NK-92 (cell line): ENCODE measurements around the gene TMEM212.
"Not testable (repeated sequence)": the region's sequence is repeated elsewhere in the genome, so short reads cannot be mapped to it uniquely, and the experiment has no call there.

Experiments used
- DNase-seq: peaks from one replicate; lab custom pipeline; 2025; ENCODE audit not compliant: unreplicated experiment; lab: John Stamatoyannopoulos, UW

Gene TMEM212

DNA sequence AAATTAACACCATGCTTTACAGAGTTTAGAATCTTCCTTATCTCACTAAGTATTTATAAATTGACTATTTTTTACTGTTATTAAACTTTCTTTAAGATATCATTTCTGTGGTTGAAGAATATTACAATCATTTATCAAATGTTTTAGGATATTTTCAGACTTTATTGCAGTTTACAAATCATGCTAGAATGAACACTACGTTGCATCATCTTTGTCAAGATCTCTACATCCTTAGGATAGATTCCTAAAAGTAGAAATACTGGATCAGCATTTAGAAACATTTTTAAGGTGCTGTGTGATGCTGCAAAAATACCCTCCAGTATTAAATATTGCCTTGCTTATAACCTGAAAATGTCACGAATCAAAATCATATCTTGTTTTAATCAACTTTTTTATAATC is 30.3 kb upstream of the TMEM212 start:
- DNase-seq, result no peak

DNA sequence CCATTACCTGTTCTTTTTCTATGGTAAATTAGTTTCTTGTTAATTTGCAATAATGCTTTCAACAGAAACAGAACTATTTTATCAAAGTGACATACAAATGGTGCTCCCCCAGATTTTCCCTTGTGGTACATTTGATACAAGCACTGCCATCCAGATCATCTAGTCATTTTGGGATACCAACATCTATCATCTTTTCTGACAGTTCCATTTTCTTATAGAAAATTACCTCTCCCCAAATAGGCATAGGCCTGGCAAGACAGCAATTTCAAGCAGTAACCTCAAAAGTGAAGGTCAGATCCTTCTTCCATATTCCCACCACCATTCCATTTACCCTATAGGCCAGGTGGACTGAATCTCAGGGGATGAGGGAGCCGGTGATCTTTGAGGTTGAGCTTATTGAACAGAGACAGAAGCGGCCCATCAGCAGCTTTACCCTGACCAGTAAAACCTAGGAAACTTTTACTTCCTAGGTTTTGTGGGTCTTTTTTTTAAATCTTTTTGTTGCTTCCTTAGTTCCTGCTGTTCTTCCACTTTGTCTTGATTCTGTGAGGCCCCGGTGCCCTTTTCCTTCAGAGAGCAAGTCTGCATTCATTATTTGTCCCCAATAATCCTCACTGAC is 29.8 kb upstream of the TMEM212 start:
- no peak for DNase-seq

DNA sequence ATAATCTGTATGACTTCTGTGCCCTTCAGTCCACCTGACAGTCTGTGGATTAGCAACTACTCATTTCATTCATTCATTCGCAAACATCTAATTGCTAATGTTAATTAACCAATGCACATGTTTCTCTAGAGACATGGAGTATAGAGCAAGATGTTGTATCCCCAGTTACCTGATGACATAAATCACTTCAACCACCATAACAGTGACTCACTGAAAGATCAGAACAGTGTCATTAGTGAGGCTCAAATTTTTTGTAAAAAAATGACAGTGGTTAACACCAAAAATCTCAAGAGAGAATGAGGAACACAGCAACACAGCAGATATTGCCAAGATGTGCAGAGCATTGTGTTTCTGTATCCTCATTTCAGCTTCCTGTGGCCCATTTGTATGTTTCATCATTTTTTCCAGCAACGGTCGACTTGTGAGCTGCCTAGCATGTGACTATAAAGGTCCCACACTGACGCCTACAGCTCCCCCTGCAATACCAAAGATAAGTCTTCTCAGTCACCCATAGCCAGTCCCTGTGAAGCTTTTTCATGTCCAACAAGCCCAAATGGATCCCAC is 29.2 kb upstream of the TMEM212 start:
- no peak for DNase-seq

DNA sequence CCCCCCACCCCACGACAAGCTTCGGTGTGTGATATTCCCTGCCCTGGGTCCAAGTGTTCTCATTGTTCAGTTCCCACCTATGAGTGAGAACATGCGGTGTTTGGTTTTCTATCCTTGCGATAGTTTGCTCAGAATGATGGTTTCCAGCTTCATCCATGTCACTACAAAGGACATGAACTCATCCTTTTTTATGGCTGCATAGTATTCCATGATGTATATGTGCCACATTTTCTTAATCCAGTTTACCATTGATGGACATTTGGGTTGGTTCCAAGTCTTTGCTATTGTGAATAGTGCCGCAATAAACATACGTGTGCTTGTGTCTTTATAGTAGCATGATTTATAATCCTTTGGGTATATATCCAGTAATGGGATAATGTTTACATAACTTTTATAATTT is 28.5 kb upstream of the TMEM212 start:
- DNase-seq, result not testable (repeated sequence)

DNA sequence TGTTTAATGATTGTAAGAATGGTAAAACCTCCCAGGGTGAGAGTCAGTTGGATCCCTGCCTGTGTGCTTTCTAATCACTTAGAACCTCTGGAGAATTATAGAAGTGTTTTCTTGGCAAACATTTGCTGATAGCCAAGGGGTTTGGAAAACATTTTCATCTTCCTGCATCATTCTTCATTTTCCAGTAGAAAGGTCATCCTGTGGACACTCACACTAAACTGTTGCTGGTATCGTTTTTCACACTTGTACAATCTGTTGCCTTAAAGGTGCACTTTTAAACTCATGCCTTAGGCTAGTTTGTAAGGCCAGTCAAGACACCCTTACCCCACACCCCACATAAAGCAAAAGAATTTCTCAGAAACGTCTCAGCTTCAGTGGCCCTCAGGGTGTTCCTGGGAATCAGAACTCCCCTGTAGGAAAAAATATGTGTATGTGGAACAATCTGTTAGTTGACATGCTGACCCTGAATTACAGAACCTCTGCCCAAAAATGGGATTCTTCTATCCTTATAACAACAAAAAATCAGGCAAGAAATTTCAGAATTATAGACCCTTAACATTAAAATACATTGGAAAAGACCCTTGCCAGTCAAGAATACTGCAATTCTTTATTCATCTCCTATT is 27.1 kb upstream of the TMEM212 start:
- DNase-seq, result no peak

DNA sequence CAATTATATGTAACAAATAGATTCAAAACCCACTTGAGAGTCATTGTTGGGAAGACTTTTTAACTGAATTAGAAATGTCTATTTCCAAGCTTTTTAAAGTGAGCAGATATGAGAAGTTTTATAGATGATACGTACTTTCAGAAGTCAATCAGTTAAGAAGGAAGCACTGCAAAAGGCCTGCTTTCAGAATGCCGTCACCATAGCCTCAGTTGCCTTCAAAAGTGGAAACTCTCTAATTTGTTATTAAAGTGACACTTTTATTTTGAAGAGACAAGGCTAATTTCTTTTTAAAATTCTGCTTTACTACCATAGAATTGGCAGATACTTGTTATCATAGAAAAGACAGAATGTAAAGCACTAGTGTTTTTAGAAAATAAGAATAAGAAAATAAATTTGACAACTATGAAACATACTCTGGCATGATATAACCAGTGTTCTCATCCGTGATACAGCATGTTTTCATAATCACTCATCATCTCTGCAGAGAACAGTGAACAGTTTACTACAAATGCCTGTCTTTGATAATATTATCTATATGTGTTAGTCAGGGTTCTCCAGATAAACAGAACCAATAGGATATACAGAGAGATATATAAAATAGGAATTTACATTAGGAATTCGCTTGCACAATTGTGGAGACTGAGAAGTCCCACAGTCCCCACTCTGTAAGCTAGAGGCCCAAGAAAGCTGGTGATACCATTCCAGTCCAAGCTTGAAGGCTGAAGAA is 25.9 kb upstream of the TMEM212 start:
- no peak for DNase-seq

DNA sequence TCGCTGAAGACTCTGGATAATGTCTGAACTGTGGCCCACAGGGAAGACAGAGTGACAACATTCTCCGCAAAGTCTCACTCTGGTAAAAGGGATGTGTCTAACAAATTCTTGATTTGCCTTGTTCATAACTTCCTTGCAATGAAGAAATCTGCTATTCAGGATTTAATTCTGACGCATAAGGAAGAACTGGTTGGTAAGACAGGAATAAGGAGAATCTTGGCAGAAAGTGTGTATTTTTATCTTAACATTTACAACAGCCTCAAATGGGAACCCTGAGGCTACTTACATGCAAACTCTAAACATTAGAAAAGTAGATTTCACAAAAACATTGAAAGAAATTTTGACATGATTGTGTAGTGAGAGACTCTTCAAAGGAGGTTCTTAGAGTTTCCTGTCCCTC is 22.1 kb upstream of the TMEM212 start:
- DNase-seq, result no peak

DNA sequence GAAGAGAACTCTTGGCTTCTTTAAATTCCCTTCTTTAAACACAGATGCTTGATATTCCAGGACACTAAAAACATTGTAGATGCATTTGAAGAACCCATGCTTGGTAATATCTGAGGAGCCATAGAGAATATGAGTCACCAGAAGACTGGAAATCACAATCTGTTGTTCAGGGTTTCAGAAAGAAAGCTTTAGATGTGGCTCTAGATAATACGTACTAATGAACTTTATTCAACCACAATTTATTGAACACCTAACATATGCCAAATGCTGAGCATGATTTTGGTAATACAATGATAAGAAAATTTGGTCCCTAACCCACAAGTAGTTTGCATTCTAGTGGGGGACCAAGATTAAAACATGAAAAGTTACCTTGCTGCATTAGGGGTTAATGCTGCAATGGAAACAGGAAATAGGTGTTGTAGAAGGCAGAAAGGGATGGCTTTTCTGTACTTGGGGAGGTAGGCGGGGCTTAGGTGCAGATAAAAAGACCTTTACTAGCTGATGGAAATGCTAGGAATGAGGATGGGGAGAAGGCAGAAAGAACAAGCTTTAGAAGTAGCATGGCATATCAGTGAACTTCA is 21.3 kb upstream of the TMEM212 start:
- no peak for DNase-seq

DNA sequence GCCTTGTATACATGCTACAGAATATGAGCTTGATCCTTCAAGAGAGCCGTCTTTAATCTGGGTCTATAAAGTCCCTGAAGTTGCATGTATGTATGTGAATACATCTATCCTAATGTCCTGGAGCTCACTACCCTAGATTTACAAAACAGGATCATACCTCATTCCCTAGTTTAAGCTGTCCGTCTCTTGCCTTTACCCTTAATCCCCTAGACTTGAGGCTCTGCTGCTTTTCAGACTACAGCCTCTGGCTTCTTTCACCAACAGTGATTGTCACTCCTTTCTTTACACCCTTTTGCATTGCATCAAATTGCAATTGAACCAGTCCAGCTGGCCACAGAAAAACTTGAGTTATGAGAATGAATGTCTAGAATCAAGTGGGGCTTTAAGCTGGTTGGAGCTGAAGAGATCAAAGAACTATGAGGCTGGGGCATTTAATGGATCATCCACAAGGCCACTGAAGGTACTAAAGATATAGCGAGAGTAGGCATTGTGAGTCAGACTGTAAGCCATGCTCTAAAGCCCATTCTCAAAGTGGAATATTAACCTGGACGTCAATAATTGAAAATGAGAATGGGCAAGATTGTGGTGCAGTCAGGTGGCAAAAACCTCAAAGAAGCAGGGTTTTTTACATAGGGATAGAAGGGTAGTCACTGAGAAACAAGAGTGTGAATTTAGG is 20.6 kb upstream of the TMEM212 start:
- no peak for DNase-seq

DNA sequence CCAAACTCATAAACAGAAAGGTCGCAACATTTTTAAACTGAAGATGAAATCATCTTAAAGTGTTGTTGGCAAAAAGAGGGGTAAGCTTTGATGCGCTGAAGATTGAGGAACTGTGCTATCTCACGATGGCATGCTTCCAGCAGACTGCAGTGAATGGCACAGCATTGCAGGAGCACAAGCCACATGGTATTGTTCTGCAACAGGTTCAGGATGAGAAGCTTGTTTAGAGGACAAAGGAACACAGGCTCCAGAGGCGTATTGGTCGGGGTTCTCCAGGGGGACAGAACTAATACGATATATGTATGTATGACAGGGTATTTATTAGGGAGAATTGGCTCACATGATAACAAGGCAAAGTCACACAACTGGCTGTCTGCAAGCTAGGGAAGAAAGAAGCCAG is 19.0 kb upstream of the TMEM212 start:
- no peak for DNase-seq

DNA sequence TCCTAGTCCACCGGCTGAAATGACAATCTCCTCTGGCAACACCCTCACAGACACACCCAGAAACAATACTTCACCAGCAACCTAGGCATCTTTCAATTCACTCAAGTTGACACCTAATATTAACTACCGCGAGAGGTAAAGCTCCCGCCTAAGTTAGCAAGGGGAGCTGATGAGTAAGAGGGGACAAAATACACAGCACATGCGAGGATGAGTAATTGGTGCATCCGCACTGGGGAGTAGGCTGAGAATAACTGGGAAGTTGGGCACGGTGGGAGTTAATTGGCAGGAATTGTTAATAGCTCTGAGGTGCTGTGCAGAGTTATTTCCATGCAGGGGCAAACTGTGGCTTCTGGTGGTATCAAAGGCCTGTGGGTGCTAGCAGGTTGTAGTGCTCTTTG is 18.3 kb upstream of the TMEM212 start:
- DNase-seq, result no peak

DNA sequence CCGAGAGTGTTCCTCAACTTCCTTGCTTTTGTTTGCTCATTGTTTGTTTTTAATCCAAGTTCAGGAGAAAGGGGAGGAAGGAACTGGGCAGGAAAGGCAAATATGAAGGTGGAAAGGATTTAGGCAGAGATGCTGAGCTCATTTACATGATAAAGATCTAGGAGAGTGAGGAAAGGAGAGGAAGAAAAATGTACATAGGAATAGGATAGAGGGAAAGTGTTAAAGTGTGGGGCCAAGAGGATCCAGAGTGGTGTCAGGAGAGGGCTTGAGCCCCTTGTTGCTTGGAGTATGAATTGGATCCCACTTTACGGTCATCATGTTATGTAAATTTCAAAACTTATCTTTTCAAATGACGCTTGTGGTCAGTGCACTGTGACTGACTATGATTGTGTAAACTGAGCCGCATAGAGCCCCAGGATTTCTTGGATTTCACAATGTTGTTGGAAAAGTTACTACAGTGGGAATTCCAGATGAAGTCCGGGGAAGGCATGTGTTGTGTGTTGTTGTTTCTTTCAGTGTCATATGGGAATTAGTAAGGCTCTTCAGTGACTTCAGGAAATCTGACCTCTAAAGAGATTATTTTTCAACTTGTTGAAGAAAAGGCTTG is 17.8 kb upstream of the TMEM212 start:
- DNase-seq, result no peak

DNA sequence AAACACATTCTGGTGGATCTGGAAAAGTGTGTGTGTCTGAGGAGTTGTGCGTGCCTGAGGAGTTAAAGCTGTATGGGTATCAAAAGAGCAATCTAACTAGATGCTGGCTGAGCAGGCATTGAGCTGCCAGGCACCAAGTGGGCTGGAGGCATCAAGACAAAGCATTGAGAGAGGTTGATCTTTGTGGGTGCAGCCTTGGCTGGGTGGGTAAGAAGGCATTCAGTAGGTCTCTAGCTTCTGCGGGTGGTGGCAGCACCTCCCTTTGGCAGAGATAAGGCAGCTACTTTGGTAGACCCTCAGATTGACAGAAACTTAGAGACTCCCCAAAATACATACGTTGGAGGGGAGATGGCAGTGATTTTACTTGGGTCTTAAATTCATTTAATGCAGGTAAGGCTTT is 15.8 kb upstream of the TMEM212 start:
- DNase-seq, result no peak

DNA sequence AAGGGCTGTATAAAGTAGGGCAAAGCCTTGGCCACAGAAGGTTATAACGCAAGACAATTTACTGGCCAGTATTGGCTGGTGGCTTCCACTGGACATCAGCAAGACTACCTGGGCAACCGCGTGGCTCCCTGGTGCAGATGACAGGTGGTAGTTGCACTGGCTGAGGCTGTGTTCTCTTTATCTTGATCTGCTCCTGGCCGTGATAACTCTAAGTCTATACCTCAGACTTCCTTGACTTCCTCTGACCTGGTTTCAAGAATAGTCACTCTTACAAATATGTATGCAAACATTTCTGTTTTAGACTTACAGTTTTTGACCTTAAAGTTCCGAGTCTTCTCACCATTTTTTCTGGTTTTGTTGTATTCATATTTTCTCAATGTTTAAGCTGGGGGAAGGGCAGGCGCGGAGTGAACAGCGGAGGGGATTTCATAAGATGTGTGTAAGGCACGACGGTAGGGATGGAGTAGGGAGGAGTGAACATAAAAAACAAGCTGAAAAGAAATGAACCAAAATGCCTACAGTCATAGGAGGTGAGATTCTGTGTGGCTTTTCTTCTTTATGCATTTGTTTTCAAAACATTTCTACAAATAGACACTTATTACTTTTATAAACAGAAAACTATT is 15.2 kb upstream of the TMEM212 start:
- DNase-seq, result no peak

DNA sequence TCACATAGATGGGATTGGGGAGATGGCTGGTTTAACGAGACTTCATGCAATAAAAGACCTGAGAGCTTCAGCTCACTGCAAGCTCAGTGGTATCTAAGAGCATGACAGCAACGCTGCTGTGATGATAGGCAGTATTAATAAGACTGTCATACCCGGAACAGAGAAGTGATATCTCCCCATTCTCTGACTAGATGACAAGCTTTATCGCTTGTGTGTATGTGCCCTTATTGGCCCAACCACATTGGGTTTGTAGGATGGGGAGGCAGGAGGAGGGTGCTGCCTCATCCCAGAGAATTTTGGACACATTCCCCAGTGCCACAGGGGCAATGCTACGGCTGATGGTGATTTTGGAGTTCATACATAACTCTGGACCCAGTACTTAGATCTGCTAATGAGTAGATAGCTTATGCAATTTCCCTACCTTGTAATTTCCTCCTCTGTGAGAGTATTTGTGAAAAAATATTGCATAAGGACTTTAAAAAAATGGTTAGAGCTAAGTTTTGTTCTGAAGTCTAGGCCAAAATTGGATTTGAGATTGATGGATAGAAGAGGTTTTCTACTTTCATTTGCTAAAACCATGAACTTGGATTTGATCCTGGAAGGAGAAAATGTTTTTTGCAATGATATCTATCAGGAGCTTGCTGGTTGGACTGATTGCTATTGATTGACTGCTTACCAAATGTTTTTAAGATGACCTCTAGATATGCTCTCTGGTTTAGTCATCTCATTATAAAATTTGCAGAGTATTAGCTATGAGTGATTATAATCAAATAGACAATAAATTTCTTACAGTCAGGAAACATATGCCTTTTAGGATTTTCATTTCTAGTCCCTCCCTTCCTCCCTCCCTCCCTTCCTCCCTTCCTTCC is 14.0 kb upstream of the TMEM212 start:
- no peak for DNase-seq

DNA sequence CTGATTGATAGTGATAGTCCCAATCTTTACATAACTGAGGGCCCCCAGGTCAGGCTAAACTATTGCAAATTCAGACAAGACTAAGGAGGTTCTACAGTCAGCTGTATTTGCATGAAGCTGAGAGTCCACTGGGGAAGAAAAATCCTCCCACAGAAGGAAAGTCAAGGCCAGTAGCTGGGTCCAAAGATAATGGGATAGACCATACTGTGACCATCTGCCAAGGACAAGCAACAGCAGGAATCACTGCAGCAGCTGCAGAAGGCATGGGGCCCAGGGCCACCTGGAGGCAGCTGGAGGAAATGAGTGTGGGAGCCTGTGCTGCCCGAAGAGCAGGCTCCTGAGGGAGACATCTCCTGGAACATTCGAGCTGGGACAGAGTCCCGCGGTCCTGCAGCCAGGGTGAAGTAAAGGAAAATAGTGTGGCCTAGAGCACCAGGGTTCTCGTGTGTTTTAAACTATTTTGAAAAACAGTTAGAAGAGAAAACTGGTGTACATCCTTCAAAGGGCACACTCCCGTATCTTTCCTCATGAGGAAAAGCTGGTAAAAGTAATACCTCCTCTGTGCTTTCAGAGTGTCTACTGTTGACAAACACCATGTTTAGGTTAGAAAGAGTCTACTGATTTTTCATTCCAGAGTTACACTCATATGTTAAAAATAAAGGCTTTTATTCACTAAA is 13.2 kb upstream of the TMEM212 start:
- no peak for DNase-seq

DNA sequence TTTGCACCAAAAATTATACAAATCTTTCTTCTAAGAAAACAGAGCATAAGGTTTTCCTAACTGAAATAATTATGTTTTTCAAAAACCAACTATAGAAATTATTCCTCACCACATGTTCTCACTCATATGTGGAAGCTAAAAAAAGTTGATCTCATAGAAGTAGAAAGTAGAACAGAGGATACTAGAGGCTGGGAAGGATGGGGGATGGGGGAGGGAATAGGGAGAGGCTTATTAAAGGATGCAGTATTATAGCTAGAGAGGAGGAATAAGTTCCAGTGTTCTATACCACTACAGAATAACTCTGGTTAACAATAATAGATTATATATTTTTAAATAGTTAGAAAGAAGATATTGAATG is 12.7 kb upstream of the TMEM212 start:
- no peak for DNase-seq

DNA sequence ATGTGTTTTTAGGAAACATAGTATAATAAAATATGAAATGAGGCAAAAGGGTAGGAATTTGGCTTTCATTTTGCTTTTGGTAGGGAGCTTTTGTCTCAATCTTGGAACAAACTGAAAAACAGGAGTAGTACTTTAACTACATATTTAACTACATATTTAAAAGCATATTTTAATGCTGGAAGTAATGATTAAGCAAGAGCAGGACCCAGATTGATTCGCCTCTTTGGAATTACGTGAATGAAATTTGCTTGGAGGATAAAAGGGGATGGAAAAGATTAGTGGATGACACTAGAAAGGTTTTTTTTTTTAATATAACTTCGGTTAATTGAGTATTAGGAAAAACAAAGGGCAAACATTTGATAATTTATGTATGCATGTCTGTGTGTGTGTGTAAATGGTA is 11.2 kb upstream of the TMEM212 start:
- no peak for DNase-seq

DNA sequence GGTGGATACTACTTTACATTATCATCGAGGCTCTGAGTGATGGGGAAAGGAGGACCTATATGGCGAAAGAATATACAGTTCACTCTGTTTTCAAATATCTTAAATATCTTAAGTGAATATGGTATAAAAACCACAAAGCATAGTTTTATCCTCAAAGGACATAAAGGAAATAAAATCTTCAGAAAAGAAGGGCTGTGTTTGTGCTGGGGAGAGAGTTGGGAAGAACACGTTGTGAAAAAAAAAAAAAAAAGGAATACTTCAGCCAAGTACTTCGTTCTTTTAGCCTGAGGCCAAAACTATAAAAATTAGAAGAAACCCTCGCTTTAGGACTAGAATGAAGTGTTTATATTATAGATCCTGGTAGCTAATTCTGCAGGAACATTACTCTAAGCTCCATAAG is 10.2 kb upstream of the TMEM212 start:
- DNase-seq, result no peak
